Activated CD8-positive, alpha-beta memory T cell treated with anti-CD3 and anti-CD28 coated beads, Interleukin-2, amount 50 U/mL, for 1 hour (primary cell): Measurements from ENCODE around the gene EIPR1.

Source experiments
- DNase-seq: peaks from one replicate; pipeline ENCODE4 v3.0.0-alpha.2; 2020; ENCODE audit errors: extremely low read depth

Gene EIPR1

GRCh38 chr2:3324036-3324386 is 53.6 kb downstream of the EIPR1 start:
- DNase-seq = no peak

GRCh38 chr2:3323360-3324035 is 54.1 kb downstream of the EIPR1 start:
- no peak for DNase-seq

- DNase-seq = no peak
Measured at GRCh38 chr2:3322311-3322970, 55.2 kb downstream of the EIPR1 start.

- no peak for DNase-seq
Measured at GRCh38 chr2:3321825-3322224, 55.8 kb downstream of the EIPR1 start.

GRCh38 chr2:3320910-3321605 is 56.6 kb downstream of the EIPR1 start:
- no peak for DNase-seq

- DNase-seq = no peak
Measured at GRCh38 chr2:3319745-3320566, 57.7 kb downstream of the EIPR1 start.

GRCh38 chr2:3319134-3319533 is 58.5 kb downstream of the EIPR1 start:
- DNase-seq = no peak

- no peak for DNase-seq
Measured at GRCh38 chr2:3317871-3318590, 59.6 kb downstream of the EIPR1 start.

- DNase-seq = no peak
Measured at GRCh38 chr2:3317277-3317685, 60.3 kb downstream of the EIPR1 start.

- DNase-seq = no peak
Measured at GRCh38 chr2:3316456-3317276, 61.0 kb downstream of the EIPR1 start.

GRCh38 chr2:3314626-3315025 is 63.0 kb downstream of the EIPR1 start:
- no peak for DNase-seq

GRCh38 chr2:3313781-3314375 is 63.7 kb downstream of the EIPR1 start:
- DNase-seq = no peak

GRCh38 chr2:3312576-3313345 is 64.9 kb downstream of the EIPR1 start:
- DNase-seq = no peak

GRCh38 chr2:3311601-3312000 is 66.0 kb downstream of the EIPR1 start:
- no peak for DNase-seq

- DNase-seq = no peak
Measured at GRCh38 chr2:3309496-3310355, 67.9 kb downstream of the EIPR1 start.

GRCh38 chr2:3307901-3308300 is 69.7 kb downstream of the EIPR1 start:
- DNase-seq = no peak

- no peak for DNase-seq
Measured at GRCh38 chr2:3307236-3307635, 70.4 kb downstream of the EIPR1 start.

GRCh38 chr2:3305952-3306351 is 71.7 kb downstream of the EIPR1 start:
- no peak for DNase-seq

GRCh38 chr2:3305431-3305830 is 72.2 kb downstream of the EIPR1 start:
- DNase-seq = no peak
